Endothelial cell (in vitro differentiated cells): ENCODE results near the gene UBIAD1. TPM values are rescaled to one million over a fixed set of nuclear protein-coding genes. Genes with fewer than 3 reads are reported as not detected.

ENCODE experiments used
- DNase-seq: peaks from one replicate; pipeline ENCODE4 v3.0.0; 2021; ENCODE audit warnings: low spot score
- H3K27ac Mint-ChIP-seq: one replicate; pipeline ENCODE4 v1.8.0; 2021; ENCODE audit warnings: mixed read lengths, inconsistent platforms; ENCODE audit not compliant: unreplicated experiment
- H3K27me3 Mint-ChIP-seq: one replicate; pipeline ENCODE4 v1.8.0; 2021; ENCODE audit warnings: mild to moderate bottlenecking, moderate library complexity, mixed read lengths, inconsistent platforms; ENCODE audit not compliant: unreplicated experiment
- H3K36me3 Mint-ChIP-seq: one replicate; pipeline ENCODE4 v1.8.0; 2021; ENCODE audit warnings: mild to moderate bottlenecking, low read depth, mixed read lengths, inconsistent platforms; ENCODE audit not compliant: unreplicated experiment
- H3K4me1 Mint-ChIP-seq: one replicate; pipeline ENCODE4 v1.8.0; 2021; ENCODE audit warnings: mild to moderate bottlenecking, mixed read lengths, inconsistent platforms; ENCODE audit not compliant: unreplicated experiment
- H3K4me3 Mint-ChIP-seq: one replicate; pipeline ENCODE4 v1.8.0; 2021; ENCODE audit warnings: mild to moderate bottlenecking, mixed read lengths, inconsistent platforms; ENCODE audit not compliant: unreplicated experiment
- H3K9me3 Mint-ChIP-seq: one replicate; pipeline ENCODE4 v1.8.0; 2021; ENCODE audit warnings: mixed read lengths, inconsistent platforms; ENCODE audit not compliant: unreplicated experiment
- CTCF ChIP-seq: fragments of 200-600 bp; sonication (generic); IDR thresholded peaks from one replicate; pipeline ENCODE4 v1.5.0; 2021; ENCODE audit warnings: antibody characterized with exemption; ENCODE audit not compliant: unreplicated experiment
- total RNA-seq: library from RNA; stranded (reverse); fragmentation: NEBNext Ultra II Directional; extraction: Animal tissue kit (Norgen Biotek cat#: 25700); gene quantifications from one replicate; pipeline ENCODE4 v1.2.1, GENCODE V29; 2021; ENCODE audit not compliant: unreplicated experiment

The UBIAD1 gene
- total RNA-seq, 1 donor from 2014 or later = 16.5 TPM

- H3K27ac Mint-ChIP-seq = no peak overlapping the region
- peaks cover 3% of the 10 kb centered on the region for H3K4me1 Mint-ChIP-seq
- H3K9me3 Mint-ChIP-seq = no peaks in the 10 kb centered on the region
- TF ChIP-seq CTCF = peak; percentile 72
- H3K27me3 Mint-ChIP-seq = peaks cover 3% of the 10 kb centered on the region
- no peak overlapping the region for H3K4me3 Mint-ChIP-seq
- H3K36me3 Mint-ChIP-seq = no peaks in the 10 kb centered on the region
- peak; percentile 73 for DNase-seq
These were observed 47.3 kb downstream of the UBIAD1 start for GRCh38 chr1:11320153-11320936.

GRCh38 chr1:11321656-11322491 is 48.9 kb downstream of the UBIAD1 start:
- Mint-ChIP-seq H3K27ac (no peak overlapping the region), H3K27me3 (peaks cover 3% of the 10 kb centered on the region), H3K9me3 (no peaks in the 10 kb centered on the region), H3K4me1 (no peaks in the 10 kb centered on the region), H3K4me3 (no peak overlapping the region), H3K36me3 (no peaks in the 10 kb centered on the region)
- no peak for TF ChIP-seq CTCF
- DNase-seq = no peak

GRCh38 chr1:11324567-11325165 is 51.7 kb downstream of the UBIAD1 start:
- no peak for TF ChIP-seq CTCF
- H3K9me3 Mint-ChIP-seq = no peaks in the 10 kb centered on the region
- no peaks in the 10 kb centered on the region for H3K36me3 Mint-ChIP-seq
- peaks cover 1% of the 10 kb centered on the region for H3K27me3 Mint-ChIP-seq
- H3K4me3 Mint-ChIP-seq = no peak overlapping the region
- DNase-seq = no peak
- H3K4me1 Mint-ChIP-seq = no peaks in the 10 kb centered on the region
- H3K27ac Mint-ChIP-seq = no peak overlapping the region

GRCh38 chr1:11326070-11326469 is 53.1 kb downstream of the UBIAD1 start:
- H3K36me3 Mint-ChIP-seq = no peaks in the 10 kb centered on the region
- H3K4me1 Mint-ChIP-seq = no peaks in the 10 kb centered on the region
- peaks cover 1% of the 10 kb centered on the region for H3K27me3 Mint-ChIP-seq
- no peak for DNase-seq
- no peak overlapping the region for H3K27ac Mint-ChIP-seq
- no peaks in the 10 kb centered on the region for H3K9me3 Mint-ChIP-seq
- TF ChIP-seq CTCF = no peak
- H3K4me3 Mint-ChIP-seq = no peak overlapping the region
